ENCODE results near the gene CCT8L2.
"Not testable (repeated sequence)": the region's sequence is repeated elsewhere in the genome, so short reads cannot be mapped to it uniquely, and the experiment has no call there.

The CCT8L2 gene

GRCh38 chr22:16592231-16592630 is 379 bp downstream of the CCT8L2 start:
- not testable (repeated sequence) for DNase-seq

- DNase-seq, result not testable (repeated sequence)
Observed at GRCh38 chr22:16591136-16591535, 1.5 kb downstream of the CCT8L2 start.

- DNase-seq, result no peak
Observed at GRCh38 chr22:16586991-16587390, 5.6 kb downstream of the CCT8L2 start.

- no peak for DNase-seq
Observed at GRCh38 chr22:16586170-16586569, 6.4 kb downstream of the CCT8L2 start.

- not testable (repeated sequence) for DNase-seq
Observed at GRCh38 chr22:16580872-16581271, 11.7 kb downstream of the CCT8L2 start.

GRCh38 chr22:16569240-16569834 is 23.3 kb downstream of the CCT8L2 start:
- not testable (repeated sequence) for DNase-seq

GRCh38 chr22:16568425-16568758 is 24.2 kb downstream of the CCT8L2 start:
- no peak for DNase-seq

GRCh38 chr22:16567617-16568424 is 24.8 kb downstream of the CCT8L2 start:
- DNase-seq, result not testable (repeated sequence)

- not testable (repeated sequence) for DNase-seq
Observed at GRCh38 chr22:16566421-16567151, 26.0 kb downstream of the CCT8L2 start.

- DNase-seq, result not testable (repeated sequence)
Observed at GRCh38 chr22:16565585-16566420, 26.8 kb downstream of the CCT8L2 start.

- not testable (repeated sequence) for DNase-seq
Observed at GRCh38 chr22:16564837-16565584, 27.6 kb downstream of the CCT8L2 start.

- no peak for DNase-seq
Observed at GRCh38 chr22:16563555-16564520, 28.8 kb downstream of the CCT8L2 start.

GRCh38 chr22:16562711-16563554 is 29.7 kb downstream of the CCT8L2 start:
- DNase-seq, result no peak

GRCh38 chr22:16561093-16561658 is 31.4 kb downstream of the CCT8L2 start:
- not testable (repeated sequence) for DNase-seq

GRCh38 chr22:16560651-16561050 is 32.0 kb downstream of the CCT8L2 start:
- DNase-seq, result not testable (repeated sequence)

- not testable (repeated sequence) for DNase-seq
Observed at GRCh38 chr22:16559996-16560395, 32.6 kb downstream of the CCT8L2 start.

GRCh38 chr22:16559056-16559955 is 33.3 kb downstream of the CCT8L2 start:
- DNase-seq, result no peak

GRCh38 chr22:16558376-16558945 is 34.1 kb downstream of the CCT8L2 start:
- peak; percentile 6 for DNase-seq

Data from RPMI8226 (cell line).